Measurements from ENCODE around the gene SSBP3. TPM values are rescaled to one million over a fixed set of nuclear protein-coding genes. Genes with fewer than 3 reads are reported as not detected.

SSBP3 gene
- total RNA-seq, 2 donors from 2014 or later = 40.3 to 56.3 TPM

- no peaks in the 10 kb centered on the region for H3K9me3 Mint-ChIP-seq
- no peak for ATAC-seq (replicated peaks)
These were observed 118.4 kb downstream of the SSBP3 start for GRCh38 chr1:54287801-54288211.

GRCh38 chr1:54287176-54287650 is 119.0 kb downstream of the SSBP3 start:
- H3K4me3 Mint-ChIP-seq = peak overlapping the region; percentile 71
- H3K36me3 Mint-ChIP-seq (ENCODE audit: low read depth) = no peaks in the 10 kb centered on the region
- peak; percentile 91 for ATAC-seq (replicated peaks)
- H3K27ac Mint-ChIP-seq = peak overlapping the region; percentile 83
- H3K9me3 Mint-ChIP-seq = no peaks in the 10 kb centered on the region
- peaks cover 33% of the 10 kb centered on the region for H3K4me1 Mint-ChIP-seq
- no peaks in the 10 kb centered on the region for H3K27me3 Mint-ChIP-seq

More at GRCh38 chr1:54287801-54288211, 118.4 kb downstream of the SSBP3 start:
- Mint-ChIP-seq H3K27me3 (no peaks in the 10 kb centered on the region), H3K4me1 (peaks cover 33% of the 10 kb centered on the region), H3K36me3 (ENCODE audit: low read depth) (no peaks in the 10 kb centered on the region), H3K4me3 (peak overlapping the region; percentile 71), H3K27ac (peak overlapping the region; percentile 83)

- Mint-ChIP-seq H3K27me3 (no peaks in the 10 kb centered on the region), H3K4me1 (peaks cover 33% of the 10 kb centered on the region), H3K27ac (peak overlapping the region; percentile 83), H3K9me3 (no peaks in the 10 kb centered on the region), H3K36me3 (ENCODE audit: low read depth) (no peaks in the 10 kb centered on the region), H3K4me3 (peak overlapping the region; percentile 71)
- ATAC-seq (replicated peaks) = no peak
These were observed 120.3 kb downstream of the SSBP3 start for GRCh38 chr1:54285815-54286345.

- Mint-ChIP-seq H3K27ac (peak overlapping the region; percentile 83), H3K36me3 (ENCODE audit: low read depth) (peaks cover 9% of the 10 kb centered on the region), H3K27me3 (no peaks in the 10 kb centered on the region), H3K9me3 (no peaks in the 10 kb centered on the region), H3K4me3 (peak overlapping the region; percentile 71), H3K4me1 (peaks cover 31% of the 10 kb centered on the region)
- peak; percentile 70 for ATAC-seq (replicated peaks)
These were observed 121.2 kb downstream of the SSBP3 start for GRCh38 chr1:54284781-54285529.

- H3K27ac Mint-ChIP-seq = no peak overlapping the region
- H3K4me1 Mint-ChIP-seq = peaks cover 26% of the 10 kb centered on the region
- no peaks in the 10 kb centered on the region for H3K27me3 Mint-ChIP-seq
- no peaks in the 10 kb centered on the region for H3K9me3 Mint-ChIP-seq
- peak overlapping the region; percentile 37 for H3K4me3 Mint-ChIP-seq
- no peak for ATAC-seq (replicated peaks)
- H3K36me3 Mint-ChIP-seq (ENCODE audit: low read depth) = peaks cover 11% of the 10 kb centered on the region
These were observed 122.4 kb downstream of the SSBP3 start for GRCh38 chr1:54283635-54284385.

GRCh38 chr1:54282101-54282847 is 123.9 kb downstream of the SSBP3 start:
- Mint-ChIP-seq H3K27me3 (no peaks in the 10 kb centered on the region), H3K27ac (peak overlapping the region; percentile 54), H3K9me3 (no peaks in the 10 kb centered on the region), H3K36me3 (ENCODE audit: low read depth) (peaks cover 11% of the 10 kb centered on the region), H3K4me3 (no peak overlapping the region), H3K4me1 (peaks cover 24% of the 10 kb centered on the region)
- no peak for ATAC-seq (replicated peaks)

- peaks cover 15% of the 10 kb centered on the region for H3K36me3 Mint-ChIP-seq (ENCODE audit: low read depth)
- H3K4me3 Mint-ChIP-seq = no peak overlapping the region
- H3K27ac Mint-ChIP-seq = peak overlapping the region; percentile 51
- no peak for ATAC-seq (replicated peaks)
- H3K27me3 Mint-ChIP-seq = no peaks in the 10 kb centered on the region
- peaks cover 27% of the 10 kb centered on the region for H3K4me1 Mint-ChIP-seq
- H3K9me3 Mint-ChIP-seq = no peaks in the 10 kb centered on the region
These were observed 125.5 kb downstream of the SSBP3 start for GRCh38 chr1:54280651-54281050.

GRCh38 chr1:54279457-54279856 is 126.7 kb downstream of the SSBP3 start:
- ATAC-seq (replicated peaks) = no peak
- Mint-ChIP-seq H3K4me3 (no peak overlapping the region), H3K27me3 (no peaks in the 10 kb centered on the region), H3K9me3 (no peaks in the 10 kb centered on the region), H3K36me3 (ENCODE audit: low read depth) (peaks cover 15% of the 10 kb centered on the region), H3K4me1 (peaks cover 17% of the 10 kb centered on the region), H3K27ac (peak overlapping the region; percentile 51)

GRCh38 chr1:54278941-54279422 is 127.2 kb downstream of the SSBP3 start:
- Mint-ChIP-seq H3K9me3 (no peaks in the 10 kb centered on the region), H3K27ac (no peak overlapping the region), H3K36me3 (ENCODE audit: low read depth) (peaks cover 15% of the 10 kb centered on the region), H3K27me3 (no peaks in the 10 kb centered on the region), H3K4me1 (peaks cover 17% of the 10 kb centered on the region), H3K4me3 (no peak overlapping the region)
- no peak for ATAC-seq (replicated peaks)

GRCh38 chr1:54277451-54278341 is 128.5 kb downstream of the SSBP3 start:
- Mint-ChIP-seq H3K4me1 (peaks cover 17% of the 10 kb centered on the region), H3K36me3 (ENCODE audit: low read depth) (peaks cover 15% of the 10 kb centered on the region), H3K27me3 (no peaks in the 10 kb centered on the region), H3K27ac (peak overlapping the region; percentile 91), H3K4me3 (peak overlapping the region; percentile 42), H3K9me3 (no peaks in the 10 kb centered on the region)
- ATAC-seq (replicated peaks) = peak; percentile 46

- peak overlapping the region; percentile 91 for H3K27ac Mint-ChIP-seq
- peak; percentile 57 for ATAC-seq (replicated peaks)
- H3K27me3 Mint-ChIP-seq = no peaks in the 10 kb centered on the region
- peak overlapping the region; percentile 42 for H3K4me3 Mint-ChIP-seq
- peaks cover 15% of the 10 kb centered on the region for H3K36me3 Mint-ChIP-seq (ENCODE audit: low read depth)
- peaks cover 17% of the 10 kb centered on the region for H3K4me1 Mint-ChIP-seq
- H3K9me3 Mint-ChIP-seq = no peaks in the 10 kb centered on the region
These were observed 129.4 kb downstream of the SSBP3 start for GRCh38 chr1:54276617-54277450.

- Mint-ChIP-seq H3K9me3 (no peaks in the 10 kb centered on the region), H3K36me3 (ENCODE audit: low read depth) (peaks cover 10% of the 10 kb centered on the region), H3K27me3 (no peaks in the 10 kb centered on the region), H3K4me3 (no peak overlapping the region), H3K4me1 (peaks cover 17% of the 10 kb centered on the region), H3K27ac (peak overlapping the region; percentile 91)
- ATAC-seq (replicated peaks) = no peak
These were observed 130.8 kb downstream of the SSBP3 start for GRCh38 chr1:54275349-54275748.

All from activated T-helper 17 cell treated with anti-CD3 and anti-CD28 coated beads, Interleukin-2, amount 50 U/mL, for 72 hours (primary cell).